Endothelial cell of umbilical vein (primary cell): ENCODE results near the gene PCDHB5.
"Not testable (repeated sequence)": the region's sequence is repeated elsewhere in the genome, so short reads cannot be mapped to it uniquely, and the experiment has no call there.

Experiments used
- CTCF ChIP-seq, 2 donors: IDR thresholded peaks; 1 replicate in 1 of 2; 2 replicates in 1 of 2; pipeline ENCODE4 v1.5.1; 2011; ENCODE audit warnings: low read length in 2 of 2, mild to moderate bottlenecking in 2 of 2, moderate library complexity in 2 of 2, control low read depth in 1 of 2, inconsistent platforms in 1 of 2, low read depth in 1 of 2; ENCODE audit not compliant: insufficient read depth in 1 of 2; ENCODE audit errors: extremely low read depth in 1 of 2
- EZH2 ChIP-seq: IDR thresholded peaks from 2 replicates; pipeline ENCODE4 v1.6.1; 2012; ENCODE audit warnings: borderline replicate concordance, low read depth, mild to moderate bottlenecking, moderate library complexity, low read length, inconsistent platforms; ENCODE audit not compliant: severe bottlenecking
- FOS ChIP-seq: IDR thresholded peaks from 2 replicates; pipeline ENCODE4 v1.6.1; 2011; ENCODE audit warnings: mild to moderate bottlenecking, low read length, moderate library complexity, borderline replicate concordance; ENCODE audit not compliant: insufficient read depth
- JUN ChIP-seq: IDR thresholded peaks from 2 replicates; pipeline ENCODE4 v1.6.1; 2011; ENCODE audit warnings: borderline replicate concordance, low read depth; ENCODE audit not compliant: insufficient read length, insufficient read depth
- MAX ChIP-seq: IDR thresholded peaks from 2 replicates; pipeline ENCODE4 v1.6.1; 2011; ENCODE audit not compliant: insufficient read depth, insufficient read length
- MYC ChIP-seq: IDR thresholded peaks from one replicate; pipeline ENCODE4 v1.6.1; 2011; ENCODE audit warnings: mild to moderate bottlenecking, low read depth, low read length
- POLR2A ChIP-seq: IDR thresholded peaks from 2 replicates; pipeline ENCODE4 v1.6.1; 2012; ENCODE audit warnings: low read depth, mild to moderate bottlenecking, control low read depth, low read length
- POLR2AphosphoS5 ChIP-seq: IDR thresholded peaks from 2 replicates; pipeline ENCODE4 v1.6.1; 2012; ENCODE audit warnings: low read depth, mild to moderate bottlenecking, control low read depth, low read length, moderate library complexity; ENCODE audit not compliant: insufficient read depth

DNA sequence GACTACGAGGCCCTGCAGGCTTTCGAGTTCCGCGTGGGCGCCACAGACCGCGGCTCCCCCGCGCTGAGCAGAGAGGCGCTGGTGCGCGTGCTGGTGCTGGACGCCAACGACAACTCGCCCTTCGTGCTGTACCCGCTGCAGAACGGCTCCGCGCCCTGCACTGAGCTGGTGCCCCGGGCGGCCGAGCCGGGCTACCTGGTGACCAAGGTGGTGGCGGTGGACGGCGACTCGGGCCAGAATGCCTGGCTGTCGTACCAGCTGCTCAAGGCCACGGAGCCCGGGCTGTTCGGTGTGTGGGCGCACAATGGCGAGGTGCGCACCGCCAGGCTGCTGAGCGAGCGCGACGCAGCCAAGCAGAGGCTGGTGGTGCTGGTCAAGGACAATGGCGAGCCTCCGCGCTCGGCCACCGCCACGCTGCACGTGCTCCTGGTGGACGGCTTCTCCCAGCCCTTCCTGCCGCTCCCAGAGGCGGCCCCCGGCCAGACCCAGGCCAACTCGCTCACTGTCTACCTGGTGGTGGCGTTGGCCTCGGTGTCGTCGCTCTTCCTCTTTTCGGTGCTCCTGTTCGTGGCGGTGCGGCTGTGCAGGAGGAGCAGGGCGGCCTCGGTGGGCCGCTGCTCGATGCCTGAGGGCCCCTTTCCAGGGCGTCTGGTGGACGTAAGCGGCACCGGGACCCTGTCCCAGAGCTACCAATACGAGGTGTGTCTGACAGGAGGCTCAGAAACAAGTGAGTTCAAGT lies 49.3 kb downstream of the PCDHB5 start:
- not testable (repeated sequence) for TF ChIP-seq POLR2A; EZH2; CTCF (IDR thresholded peaks at IDR 0.05; ENCODE audit: extremely low read depth in 1 of 2, insufficient read depth in 1 of 2, low read depth in 1 of 2, low read length in 2 of 2); FOS; MAX; JUN; POLR2AphosphoS5; MYC
